IPS-NIHi7 (cell line): ENCODE measurements around the gene NEB.

ENCODE experiments used
- DNase-seq: peaks from one replicate; pipeline ENCODE4 v3.0.0; 2012; ENCODE audit warnings: mixed read lengths; ENCODE audit errors: extremely low spot score

NEB gene

GRCh38 chr2:151482171-151482725 is 252.0 kb downstream of the NEB start:
- no peak for DNase-seq

GRCh38 chr2:151481744-151482143 is 252.5 kb downstream of the NEB start:
- no peak for DNase-seq

- DNase-seq: no peak
Measured at GRCh38 chr2:151478011-151478410, 256.3 kb downstream of the NEB start.

GRCh38 chr2:151476287-151476686 is 258.0 kb downstream of the NEB start:
- DNase-seq: no peak

GRCh38 chr2:151475071-151475470 is 259.2 kb downstream of the NEB start:
- no peak for DNase-seq

- no peak for DNase-seq
Measured at GRCh38 chr2:151472966-151473365, 261.3 kb downstream of the NEB start.

- DNase-seq: no peak
Measured at GRCh38 chr2:151470556-151470955, 263.7 kb downstream of the NEB start.

- no peak for DNase-seq
Measured at GRCh38 chr2:151465771-151466170, 268.5 kb downstream of the NEB start.

- DNase-seq: no peak
Measured at GRCh38 chr2:151459358-151459757, 274.9 kb downstream of the NEB start.

- no peak for DNase-seq
Measured at GRCh38 chr2:151439127-151439526, 295.1 kb downstream of the NEB start.

GRCh38 chr2:151438506-151438905 is 295.8 kb downstream of the NEB start:
- DNase-seq: no peak

- DNase-seq: peak; percentile 8
Measured at GRCh38 chr2:151437630-151438029, 296.6 kb downstream of the NEB start.
